ENCODE results near the gene NMRK1. TPM values are rescaled to one million over a fixed set of nuclear protein-coding genes. Genes with fewer than 3 reads are reported as not detected.

Gene NMRK1
- total RNA-seq, 1 experiment from 2014 or later = 24.6 TPM

DNA sequence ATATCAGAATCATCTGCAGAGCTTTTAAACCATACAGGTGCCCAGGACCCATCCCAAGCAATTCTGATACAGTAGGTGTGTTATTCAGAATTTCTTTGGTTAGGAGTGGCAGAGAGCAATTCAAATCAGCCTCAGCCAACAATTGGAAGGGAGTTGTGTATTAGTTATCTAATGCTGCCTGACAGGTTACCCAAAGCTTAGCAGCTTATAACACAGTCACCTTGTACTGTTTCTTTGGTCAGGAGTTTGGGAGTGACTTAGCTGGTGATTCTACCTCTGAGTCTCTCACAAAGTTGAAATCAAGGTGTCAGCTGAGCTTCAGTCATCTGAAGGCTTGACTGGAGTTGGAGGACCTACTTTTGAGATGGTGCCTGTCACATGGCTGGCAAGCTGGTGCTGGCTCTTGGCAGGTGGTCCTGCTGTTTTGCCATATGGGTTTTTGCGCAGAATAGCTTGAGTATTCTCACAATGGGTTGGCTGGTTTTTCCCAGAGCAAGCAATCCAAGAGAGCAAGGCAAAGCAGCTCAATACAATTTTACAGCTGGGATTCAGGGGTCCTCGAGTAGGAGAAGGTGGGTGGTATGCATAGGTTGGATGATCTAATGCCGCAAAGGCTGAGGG lies 41.1 kb downstream of the NMRK1 start:
- no peaks in the 10 kb centered on the region for H3K9me3 Mint-ChIP-seq (ENCODE audit: unreplicated experiment)
- H3K4me1 Mint-ChIP-seq (ENCODE audit: insufficient read depth, unreplicated experiment) = no peaks in the 10 kb centered on the region
- no peak overlapping the region for H3K27ac Mint-ChIP-seq (ENCODE audit: low read depth, unreplicated experiment)
- BruUV-seq (replicated peaks) = no TSS peak
- no peaks in the 10 kb centered on the region for H3K36me3 Mint-ChIP-seq (ENCODE audit: insufficient read depth, unreplicated experiment)
- no peak for DNase-seq (ENCODE audit: unreplicated experiment)
- H3K27me3 Mint-ChIP-seq (ENCODE audit: insufficient read depth, unreplicated experiment) = peaks cover 29% of the 10 kb centered on the region
- ChIA-PET CTCF (interaction anchor here (0.6 to 1.1 kb wide), 3 partner anchors 14 to 29 kb away, joined by 3 to 4 read pairs (median 3); no protein-coding TSS in a partner anchor), POLR2A (no interaction called here)
- intact Hi-C loops (cut with micrococcal nuclease) = no loop called here
- TF ChIP-seq CTCF (IDR thresholded peaks at IDR 0.05; ENCODE audit: unreplicated experiment) = no peak
- H3K4me3 Mint-ChIP-seq (ENCODE audit: unreplicated experiment) = no peak overlapping the region

GRCh38 chr9:75041041-75041440 lies 46.9 kb downstream of the NMRK1 start:
- H3K4me1 Mint-ChIP-seq (ENCODE audit: insufficient read depth, unreplicated experiment) = no peaks in the 10 kb centered on the region
- H3K27me3 Mint-ChIP-seq (ENCODE audit: insufficient read depth, unreplicated experiment) = peaks cover 27% of the 10 kb centered on the region
- H3K36me3 Mint-ChIP-seq (ENCODE audit: insufficient read depth, unreplicated experiment) = no peaks in the 10 kb centered on the region
- BruUV-seq (replicated peaks) = no TSS peak
- ChIA-PET POLR2A (no interaction called here), CTCF (no interaction called here)
- no peak overlapping the region for H3K4me3 Mint-ChIP-seq (ENCODE audit: unreplicated experiment)
- no peak overlapping the region for H3K27ac Mint-ChIP-seq (ENCODE audit: low read depth, unreplicated experiment)
- no peak for TF ChIP-seq CTCF (IDR thresholded peaks at IDR 0.05; ENCODE audit: unreplicated experiment)
- intact Hi-C loops (cut with micrococcal nuclease) = no loop called here
- no peaks in the 10 kb centered on the region for H3K9me3 Mint-ChIP-seq (ENCODE audit: unreplicated experiment)
- DNase-seq (ENCODE audit: unreplicated experiment) = no peak

GRCh38 chr9:75039801-75040200 lies 48.2 kb downstream of the NMRK1 start:
- no TSS peak for BruUV-seq (replicated peaks)
- CTCF ChIA-PET = interaction anchor here (0.6 to 1.1 kb wide), 5 partner anchors 8 to 39 kb away, joined by 3 read pairs; no protein-coding TSS in a partner anchor

DNA sequence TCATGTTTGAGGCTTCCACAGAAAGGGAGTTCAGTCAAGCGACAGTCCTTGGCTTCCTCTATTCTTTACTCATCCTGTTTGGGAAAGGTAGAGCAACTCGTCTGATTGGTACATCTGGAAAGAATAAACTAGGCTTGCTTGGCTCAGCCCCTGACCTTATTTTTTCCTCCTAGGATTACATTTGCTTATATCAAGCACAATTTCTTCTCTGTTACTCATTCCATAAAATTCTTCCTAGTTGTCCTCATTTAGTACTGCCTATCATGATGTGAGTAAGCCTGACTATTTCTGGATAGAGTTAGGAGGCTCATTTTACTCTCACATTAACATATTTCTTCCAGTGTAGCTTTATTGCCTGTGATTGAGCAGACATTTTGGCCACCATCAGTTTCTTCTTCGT lies 48.9 kb downstream of the NMRK1 start:
- intact Hi-C loops (cut with micrococcal nuclease) = no loop called here
- no peak for DNase-seq (ENCODE audit: unreplicated experiment)
- Mint-ChIP-seq H3K27ac (ENCODE audit: low read depth, unreplicated experiment) (no peak overlapping the region), H3K36me3 (ENCODE audit: insufficient read depth, unreplicated experiment) (no peaks in the 10 kb centered on the region), H3K27me3 (ENCODE audit: insufficient read depth, unreplicated experiment) (peaks cover 7% of the 10 kb centered on the region), H3K4me3 (ENCODE audit: unreplicated experiment) (no peak overlapping the region), H3K9me3 (ENCODE audit: unreplicated experiment) (no peaks in the 10 kb centered on the region), H3K4me1 (ENCODE audit: insufficient read depth, unreplicated experiment) (no peaks in the 10 kb centered on the region)
- ChIA-PET POLR2A (interaction anchor here (0.7 to 2.0 kb wide), 2 partner anchors 11 to 14 kb away, joined by 3 to 5 read pairs; partner anchors contain the start of gene CARNMT1), CTCF (interaction anchor here (0.8 to 1.1 kb wide), 4 partner anchors 8 to 44 kb away, joined by 3 read pairs; no protein-coding TSS in a partner anchor)
- no TSS peak for BruUV-seq (replicated peaks)
- TF ChIP-seq CTCF (IDR thresholded peaks at IDR 0.05; ENCODE audit: unreplicated experiment) = no peak

More at GRCh38 chr9:75039801-75040200, 48.2 kb downstream of the NMRK1 start:
- Mint-ChIP-seq H3K36me3 (ENCODE audit: insufficient read depth, unreplicated experiment) (no peaks in the 10 kb centered on the region), H3K9me3 (ENCODE audit: unreplicated experiment) (no peaks in the 10 kb centered on the region), H3K4me3 (ENCODE audit: unreplicated experiment) (no peak overlapping the region), H3K27ac (ENCODE audit: low read depth, unreplicated experiment) (no peak overlapping the region), H3K4me1 (ENCODE audit: insufficient read depth, unreplicated experiment) (no peaks in the 10 kb centered on the region), H3K27me3 (ENCODE audit: insufficient read depth, unreplicated experiment) (peaks cover 15% of the 10 kb centered on the region)
- no peak for TF ChIP-seq CTCF (IDR thresholded peaks at IDR 0.05; ENCODE audit: unreplicated experiment)
- POLR2A ChIA-PET = interaction anchor here (2.0 kb wide), 1 partner anchor 11 kb away, joined by 5 read pairs; the partner anchor contains the start of gene CARNMT1
- intact Hi-C loops (cut with micrococcal nuclease) = no loop called here
- DNase-seq (ENCODE audit: unreplicated experiment) = no peak

Data from MCF 10A (cell line).